Ureter (tissue), 1 donor: ENCODE data around the gene KRTAP5-11. TPM values are rescaled to one million over a fixed set of nuclear protein-coding genes. Genes with fewer than 3 reads are reported as not detected.
"Not testable (repeated sequence)": the region's sequence is repeated elsewhere in the genome, so short reads cannot be mapped to it uniquely, and the experiment has no call there.

ENCODE experiments used
- DNase-seq: peaks from one replicate; pipeline ENCODE4 v3.0.0-alpha.2; 2020; ENCODE audit warnings: low spot score
- total RNA-seq: library from RNA; stranded (reverse); gene quantifications from one replicate; pipeline ENCODE4 v1.2.4, GENCODE V29; 2023
- donor health status: DM: yes; HTN: yes; CAD: no.

KRTAP5-11 gene
- total RNA-seq, 1 donor from 2014 or later: not detected

GRCh38 chr11:71581826-71582225, 849 bp downstream of the KRTAP5-11 start:
- DNase-seq: no peak

GRCh38 chr11:71580057-71581003, 2.3 kb downstream of the KRTAP5-11 start:
- peak; percentile 61 for DNase-seq

GRCh38 chr11:71579513-71579912, 3.2 kb downstream of the KRTAP5-11 start:
- not testable (repeated sequence) for DNase-seq

GRCh38 chr11:71577469-71578004, 5.1 kb downstream of the KRTAP5-11 start:
- DNase-seq: no peak

GRCh38 chr11:71576688-71577465, 5.8 kb downstream of the KRTAP5-11 start:
- DNase-seq: not testable (repeated sequence)

- DNase-seq: no peak
Observed at GRCh38 chr11:71575723-71576424, 6.8 kb downstream of the KRTAP5-11 start.

- DNase-seq: no peak
Observed at GRCh38 chr11:71574418-71574817, 8.3 kb downstream of the KRTAP5-11 start.

GRCh38 chr11:71572811-71573210, 9.9 kb downstream of the KRTAP5-11 start:
- no peak for DNase-seq

- DNase-seq: not testable (repeated sequence)
Observed at GRCh38 chr11:71571101-71571850, 11.4 kb downstream of the KRTAP5-11 start.

GRCh38 chr11:71568704-71569349, 13.8 kb downstream of the KRTAP5-11 start:
- DNase-seq: no peak

GRCh38 chr11:71567633-71568032, 15.0 kb downstream of the KRTAP5-11 start:
- DNase-seq: not testable (repeated sequence)

GRCh38 chr11:71566626-71567599, 15.8 kb downstream of the KRTAP5-11 start:
- not testable (repeated sequence) for DNase-seq

GRCh38 chr11:71566081-71566620, 16.5 kb downstream of the KRTAP5-11 start:
- no peak for DNase-seq

- DNase-seq: no peak
Observed at GRCh38 chr11:71565263-71565662, 17.4 kb downstream of the KRTAP5-11 start, which contains the start of gene KRTAP5-10. Gene KRTAP5-10 (plus strand): TSS chr11:71565563. CDS start chr11:71565588, 25 bp downstream.

- DNase-seq: no peak
Observed at GRCh38 chr11:71564430-71564829, 18.2 kb downstream of the KRTAP5-11 start.

- DNase-seq: no peak
Observed at GRCh38 chr11:71563406-71563805, 19.3 kb downstream of the KRTAP5-11 start.

GRCh38 chr11:71562120-71562519, 20.6 kb downstream of the KRTAP5-11 start:
- DNase-seq: no peak

GRCh38 chr11:71558996-71559395, 23.7 kb downstream of the KRTAP5-11 start:
- no peak for DNase-seq

GRCh38 chr11:71557257-71557656, 25.4 kb downstream of the KRTAP5-11 start:
- no peak for DNase-seq
